Mesenchymal stem cell (in vitro differentiated cells and primary cell): ENCODE measurements around the gene SLC25A13.

Source experiments
- DNase-seq: peaks from one replicate; pipeline ENCODE4 v3.0.0-alpha.2; 2013
- H2AFZ ChIP-seq: one replicate; pipeline ENCODE4 v1.6.1; 2013; ENCODE audit warnings: low read depth, mild to moderate bottlenecking, control low read depth, inconsistent platforms, low read length, moderate library complexity
- H2AK5ac ChIP-seq: 2 replicates; pipeline ENCODE4 v1.6.1; 2013; ENCODE audit warnings: low read length, moderate library complexity, mild to moderate bottlenecking, inconsistent platforms; ENCODE audit not compliant: severe bottlenecking
- H2BK120ac ChIP-seq: one replicate; pipeline ENCODE4 v1.6.1; 2013; ENCODE audit warnings: low read depth, mild to moderate bottlenecking, inconsistent platforms, low read length, moderate library complexity
- H2BK12ac ChIP-seq, 2 experiments: one replicate each; pipeline ENCODE4 v1.6.1; 2013; ENCODE audit warnings: inconsistent platforms in 2 of 2, low read length in 2 of 2, mild to moderate bottlenecking in 2 of 2, moderate library complexity in 2 of 2, control low read depth in 1 of 2
- H2BK15ac ChIP-seq: one replicate; pipeline ENCODE4 v1.6.1; 2013; ENCODE audit warnings: mild to moderate bottlenecking, low read depth, inconsistent platforms; ENCODE audit not compliant: poor library complexity, severe bottlenecking
- H2BK5ac ChIP-seq: 2 replicates; pipeline ENCODE4 v1.6.1; 2013; ENCODE audit warnings: low read depth, mild to moderate bottlenecking, low read length, control low read depth, inconsistent platforms; ENCODE audit not compliant: poor library complexity, severe bottlenecking
- H3K14ac ChIP-seq, 2 experiments: one replicate each; pipeline ENCODE4 v1.6.1; 2013; ENCODE audit warnings: inconsistent platforms in 2 of 2, low read length in 2 of 2, control low read depth in 1 of 2, mild to moderate bottlenecking in 1 of 2, moderate library complexity in 1 of 2
- H3K18ac ChIP-seq, 2 experiments: one replicate each; pipeline ENCODE4 v1.6.1; 2013; ENCODE audit warnings: inconsistent platforms in 2 of 2, low read length in 2 of 2, control low read depth in 1 of 2, low read depth in 1 of 2, mild to moderate bottlenecking in 1 of 2
- H3K23ac ChIP-seq, 2 experiments: one replicate each; pipeline ENCODE4 v1.6.1; 2013; ENCODE audit warnings: inconsistent platforms in 2 of 2, low read length in 2 of 2, mild to moderate bottlenecking in 2 of 2, moderate library complexity in 2 of 2, control low read depth in 1 of 2
- H3K27ac ChIP-seq: 2 replicates; pipeline ENCODE4 v1.5.1; 2013; ENCODE audit warnings: mild to moderate bottlenecking, moderate library complexity, low read length, control low read depth, inconsistent platforms; ENCODE audit not compliant: poor library complexity, severe bottlenecking
- H3K27me3 ChIP-seq, 2 experiments: 2 replicates each; pipeline versions ENCODE4 v1.6.1 to v1.7.0; 2013; ENCODE audit warnings: low read length in 2 of 2, mild to moderate bottlenecking in 2 of 2, moderate library complexity in 2 of 2, control low read depth in 1 of 2, inconsistent platforms in 1 of 2; ENCODE audit not compliant: control insufficient read depth in 1 of 2, insufficient read depth in 1 of 2
- H3K36me3 ChIP-seq, 2 experiments: 2 replicates each; pipeline versions ENCODE4 v1.6.1 to v1.7.0; 2013; ENCODE audit warnings: low read length in 2 of 2, control low read depth in 1 of 2, inconsistent platforms in 1 of 2, low read depth in 1 of 2, mild to moderate bottlenecking in 1 of 2; ENCODE audit not compliant: insufficient read depth in 2 of 2, control insufficient read depth in 1 of 2
- H3K4ac ChIP-seq, 2 experiments: one replicate each; pipeline ENCODE4 v1.6.1; 2013; ENCODE audit warnings: inconsistent platforms in 2 of 2, low read length in 2 of 2, mild to moderate bottlenecking in 2 of 2, moderate library complexity in 2 of 2, control low read depth in 1 of 2, low read depth in 1 of 2
- H3K4me1 ChIP-seq: 2 replicates; pipeline ENCODE4 v1.6.1; 2013; ENCODE audit warnings: low read depth, low read length, control low read depth; ENCODE audit not compliant: control insufficient read depth, insufficient read depth
- H3K4me2 ChIP-seq: 2 replicates; pipeline ENCODE4 v1.6.1; 2013; ENCODE audit warnings: low read length, mild to moderate bottlenecking, inconsistent platforms; ENCODE audit not compliant: poor library complexity, severe bottlenecking
- H3K4me3 ChIP-seq, 2 experiments: 2 replicates each; pipeline versions ENCODE4 v1.5.1 to v1.7.0; 2013; ENCODE audit warnings: low read length in 2 of 2, mild to moderate bottlenecking in 2 of 2, control low read depth in 1 of 2, low read depth in 1 of 2; ENCODE audit not compliant: insufficient read depth in 1 of 2
- H3K79me1 ChIP-seq: replicated peaks from 2 replicates; pipeline ENCODE4 v1.6.1; 2013; ENCODE audit warnings: mild to moderate bottlenecking, control low read depth, low read length, inconsistent platforms; ENCODE audit not compliant: poor library complexity, severe bottlenecking
- H3K9ac ChIP-seq: 2 replicates; pipeline ENCODE4 v1.7.0; 2013; ENCODE audit warnings: mild to moderate bottlenecking, low read length, moderate library complexity
- H3K9me3 ChIP-seq: 2 replicates; pipeline ENCODE4 v1.7.0; 2013; ENCODE audit warnings: mild to moderate bottlenecking, low read length; ENCODE audit not compliant: control insufficient read depth
- H4K8ac ChIP-seq: one replicate; pipeline ENCODE4 v1.6.1; 2013; ENCODE audit warnings: inconsistent platforms, mild to moderate bottlenecking, low read length, moderate library complexity
- H4K91ac ChIP-seq: one replicate; pipeline ENCODE4 v1.6.1; 2013; ENCODE audit warnings: mild to moderate bottlenecking, low read length, inconsistent platforms
- WGBS: methylation state at CpG from one replicate; pipeline ENCODE4 v1.1.7; 2013; ENCODE audit warnings: mixed read lengths; 5-methylcytosine and 5-hydroxymethylcytosine counted together

Gene SLC25A13

DNA sequence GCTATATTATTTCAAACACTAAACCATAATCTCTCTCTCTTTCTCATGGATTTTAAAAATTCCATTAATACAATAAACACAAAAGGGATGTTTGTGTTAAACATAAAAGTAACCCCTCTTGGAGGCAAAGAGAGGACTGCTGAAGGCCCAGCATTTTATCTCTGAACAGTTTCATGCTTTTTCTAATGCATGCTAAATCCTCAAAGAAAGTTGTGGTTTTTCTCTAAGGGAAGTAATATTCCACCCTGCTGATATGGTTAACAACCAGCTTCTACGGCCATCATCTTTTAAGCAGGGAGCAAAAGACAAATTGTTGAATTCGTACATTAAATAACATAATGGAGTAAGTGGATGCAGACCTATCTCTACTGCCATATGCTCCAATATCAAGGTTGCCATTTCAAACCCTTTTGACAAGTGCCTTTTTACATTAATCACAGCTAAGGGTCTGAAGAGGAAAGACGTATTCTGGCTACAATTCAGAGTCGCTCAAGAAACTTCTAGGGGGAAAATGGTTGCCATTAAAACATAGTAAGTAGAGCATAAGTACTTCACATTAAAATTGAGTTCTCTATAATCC lies 103.1 kb downstream of the SLC25A13 start:
- H3K14ac ChIP-seq = no peak overlapping the region
- H2BK12ac ChIP-seq = no peak overlapping the region
- H2AK5ac ChIP-seq = no peak overlapping the region
- H4K91ac ChIP-seq = no peak overlapping the region
- DNase-seq = no peak
- H2BK120ac ChIP-seq = no peak overlapping the region
- no peak overlapping the region for H3K4ac ChIP-seq
- H3K9ac ChIP-seq = no peak overlapping the region
- no peak overlapping the region for H4K8ac ChIP-seq
- no peak overlapping the region for H3K4me3 ChIP-seq
- H3K79me1 ChIP-seq = peaks cover 10% of the 10 kb centered on the region
- H3K18ac ChIP-seq = no peak overlapping the region
- 100% methylated on average over 2 of the region's 4 CpGs for WGBS
- no peaks in the 10 kb centered on the region for H3K36me3 ChIP-seq
- no peak overlapping the region for H3K23ac ChIP-seq
- H3K4me2 ChIP-seq = no peak overlapping the region
- peaks cover 2% of the 10 kb centered on the region for H3K4me1 ChIP-seq
- no peak overlapping the region for H2BK15ac ChIP-seq
- H3K27me3 ChIP-seq = no peaks in the 10 kb centered on the region
- H2AFZ ChIP-seq = no peak overlapping the region
- no peak overlapping the region for H2BK5ac ChIP-seq
- H3K9me3 ChIP-seq = no peaks in the 10 kb centered on the region
- H3K27ac ChIP-seq = peak overlapping the region; percentile 43

DNA sequence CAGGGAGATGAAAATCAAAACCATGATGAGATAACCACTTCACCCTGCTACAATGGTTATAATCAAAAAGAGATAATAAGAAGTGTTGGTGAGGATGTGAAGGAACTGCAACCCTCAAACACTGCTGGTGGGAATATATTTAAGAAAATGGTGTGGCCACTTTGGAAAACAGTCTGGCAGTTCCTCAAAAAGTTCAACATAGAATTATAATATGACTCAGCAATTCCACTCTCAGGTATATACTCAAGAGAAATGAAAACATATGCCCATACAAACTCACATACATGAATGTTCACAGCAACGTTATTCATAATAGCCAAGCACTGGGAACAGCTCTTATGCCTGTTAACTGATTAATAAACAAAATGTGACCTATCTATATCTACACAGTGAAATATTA lies 104.8 kb downstream of the SLC25A13 start:
- H2BK12ac ChIP-seq = no peak overlapping the region
- peaks cover 16% of the 10 kb centered on the region for H3K79me1 ChIP-seq
- H3K9ac ChIP-seq = no peak overlapping the region
- H2BK5ac ChIP-seq = no peak overlapping the region
- no peak overlapping the region for H2AFZ ChIP-seq
- WGBS = 100% methylated on average over 1 of the region's 1 CpG
- H3K14ac ChIP-seq = no peak overlapping the region
- H3K4me1 ChIP-seq = peaks cover 2% of the 10 kb centered on the region
- no peak overlapping the region for H3K27ac ChIP-seq
- H3K27me3 ChIP-seq = no peaks in the 10 kb centered on the region
- H2BK120ac ChIP-seq = no peak overlapping the region
- no peak overlapping the region for H2BK15ac ChIP-seq
- no peak overlapping the region for H3K18ac ChIP-seq
- H3K23ac ChIP-seq = no peak overlapping the region
- no peaks in the 10 kb centered on the region for H3K9me3 ChIP-seq
- H4K8ac ChIP-seq = no peak overlapping the region
- H3K4me2 ChIP-seq = no peak overlapping the region
- no peak overlapping the region for H4K91ac ChIP-seq
- H2AK5ac ChIP-seq = no peak overlapping the region
- no peak overlapping the region for H3K4ac ChIP-seq
- H3K36me3 ChIP-seq = no peaks in the 10 kb centered on the region
- H3K4me3 ChIP-seq = no peak overlapping the region
- no peak for DNase-seq

DNA sequence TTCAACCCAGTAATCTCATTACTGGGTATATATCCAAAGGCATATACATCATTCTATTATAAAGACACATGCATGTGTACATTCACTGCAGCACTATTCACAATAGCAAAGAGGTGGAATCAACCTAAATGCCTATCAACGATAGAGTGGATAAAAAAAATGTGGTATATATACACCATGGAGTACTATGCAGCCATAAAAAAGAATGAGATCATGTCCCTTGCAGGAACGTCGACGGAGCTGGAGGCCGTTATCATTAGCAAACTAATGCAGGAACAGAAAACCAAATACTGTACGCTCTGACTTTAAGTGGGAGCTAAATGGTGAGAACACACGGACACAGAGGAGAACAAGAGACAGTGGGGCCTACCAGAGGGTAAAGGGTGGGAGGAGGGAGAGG lies 105.5 kb downstream of the SLC25A13 start:
- Histone ChIP-seq H3K36me3 (no peaks in the 10 kb centered on the region), H3K4me2 (no peak overlapping the region), H2AK5ac (no peak overlapping the region), H3K9me3 (no peaks in the 10 kb centered on the region), H3K18ac (no peak overlapping the region), H2BK120ac (no peak overlapping the region), H3K14ac (no peak overlapping the region), H4K91ac (no peak overlapping the region), H2AFZ (no peak overlapping the region), H4K8ac (no peak overlapping the region), H3K4me3 (no peak overlapping the region), H3K27me3 (no peaks in the 10 kb centered on the region), H2BK12ac (no peak overlapping the region), H2BK15ac (no peak overlapping the region), H3K79me1 (peaks cover 19% of the 10 kb centered on the region), H3K9ac (no peak overlapping the region), H3K4me1 (peaks cover 2% of the 10 kb centered on the region), H3K27ac (no peak overlapping the region), H3K23ac (no peak overlapping the region), H2BK5ac (no peak overlapping the region), H3K4ac (no peak overlapping the region)
- DNase-seq = no peak
- 96% methylated on average over 7 of the region's 7 CpGs for WGBS

DNA sequence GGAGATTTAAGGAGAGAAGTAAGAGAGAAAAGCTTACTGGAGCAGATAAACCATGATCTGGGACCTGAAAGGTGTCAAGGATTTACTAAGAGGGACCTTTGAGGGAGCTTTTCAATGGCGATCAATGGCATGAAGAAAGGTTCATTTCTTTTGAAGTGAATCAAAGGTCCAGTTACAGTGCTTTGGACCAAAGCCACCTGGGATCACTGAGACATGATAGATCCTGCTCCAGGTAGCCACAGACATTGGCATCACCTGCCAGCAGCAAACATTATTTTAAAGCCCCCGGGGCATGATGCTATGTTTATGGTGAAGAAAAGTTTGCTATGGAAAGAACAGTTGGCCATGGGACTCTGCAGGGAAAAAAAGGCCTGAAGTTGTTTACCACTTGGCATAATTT lies 109.4 kb downstream of the SLC25A13 start:
- Histone ChIP-seq H3K4ac (peak overlapping the region in 1 of 2 experiments; percentile 33), H3K4me3 (no peak overlapping the region), H3K27me3 (no peaks in the 10 kb centered on the region), H2BK5ac (no peak overlapping the region), H4K8ac (no peak overlapping the region), H3K9ac (no peak overlapping the region), H3K4me1 (no peaks in the 10 kb centered on the region), H3K18ac (no peak overlapping the region), H2BK15ac (no peak overlapping the region), H2BK120ac (no peak overlapping the region), H2AK5ac (no peak overlapping the region), H4K91ac (no peak overlapping the region), H3K27ac (no peak overlapping the region), H3K23ac (no peak overlapping the region), H2AFZ (no peak overlapping the region), H3K4me2 (no peak overlapping the region), H2BK12ac (no peak overlapping the region), H3K14ac (no peak overlapping the region), H3K36me3 (peaks cover 0 to 9% of the 10 kb centered on the region in 2 experiments), H3K9me3 (no peaks in the 10 kb centered on the region), H3K79me1 (peaks cover 20% of the 10 kb centered on the region)
- no peak for DNase-seq
- 88% methylated on average over 2 of the region's 2 CpGs for WGBS
